ENCODE measurements around the gene AKR1C8. TPM values are rescaled to one million over a fixed set of nuclear protein-coding genes. Genes with fewer than 3 reads are reported as not detected.

AKR1C8 gene
- total and polyA plus RNA-seq, 2 of the 13 experiments (the other 11 are each of a cell fraction or from before 2014, with no cell fraction given), result 0.12 TPM; not detected in 1

- TF ChIP-seq MXD4 (CRISPR knock-in tag; IDR thresholded peaks at IDR 0.05), result no peak
- TF ChIP-seq, protein P1, sequence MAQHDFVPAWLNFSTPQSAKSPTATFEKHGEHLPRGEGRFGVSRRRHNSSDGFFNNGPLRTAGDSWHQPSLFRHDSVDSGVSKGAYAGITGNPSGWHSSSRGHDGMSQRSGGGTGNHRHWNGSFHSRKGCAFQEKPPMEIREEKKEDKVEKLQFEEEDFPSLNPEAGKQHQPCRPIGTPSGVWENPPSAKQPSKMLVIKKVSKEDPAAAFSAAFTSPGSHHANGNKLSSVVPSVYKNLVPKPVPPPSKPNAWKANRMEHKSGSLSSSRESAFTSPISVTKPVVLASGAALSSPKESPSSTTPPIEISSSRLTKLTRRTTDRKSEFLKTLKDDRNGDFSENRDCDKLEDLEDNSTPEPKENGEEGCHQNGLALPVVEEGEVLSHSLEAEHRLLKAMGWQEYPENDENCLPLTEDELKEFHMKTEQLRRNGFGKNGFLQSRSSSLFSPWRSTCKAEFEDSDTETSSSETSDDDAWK (CRISPR knock-in tag; IDR thresholded peaks at IDR 0.05), result no peak
- TF ChIP-seq KDM1A (CRISPR knock-in tag; IDR thresholded peaks at IDR 0.05), result no peak
- no peak for TF ChIP-seq PHF5A (CRISPR knock-in tag; IDR thresholded peaks at IDR 0.05; ENCODE audit: low read depth, unreplicated experiment)
- no peak for TF ChIP-seq AKNA (CRISPR knock-in tag; IDR thresholded peaks at IDR 0.05; ENCODE audit: borderline replicate concordance)
- TF ChIP-seq, protein P2, sequence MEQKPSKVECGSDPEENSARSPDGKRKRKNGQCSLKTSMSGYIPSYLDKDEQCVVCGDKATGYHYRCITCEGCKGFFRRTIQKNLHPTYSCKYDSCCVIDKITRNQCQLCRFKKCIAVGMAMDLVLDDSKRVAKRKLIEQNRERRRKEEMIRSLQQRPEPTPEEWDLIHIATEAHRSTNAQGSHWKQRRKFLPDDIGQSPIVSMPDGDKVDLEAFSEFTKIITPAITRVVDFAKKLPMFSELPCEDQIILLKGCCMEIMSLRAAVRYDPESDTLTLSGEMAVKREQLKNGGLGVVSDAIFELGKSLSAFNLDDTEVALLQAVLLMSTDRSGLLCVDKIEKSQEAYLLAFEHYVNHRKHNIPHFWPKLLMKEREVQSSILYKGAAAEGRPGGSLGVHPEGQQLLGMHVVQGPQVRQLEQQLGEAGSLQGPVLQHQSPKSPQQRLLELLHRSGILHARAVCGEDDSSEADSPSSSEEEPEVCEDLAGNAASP (CRISPR knock-in tag; IDR thresholded peaks at IDR 0.05; ENCODE audit: borderline replicate concordance), result peak; percentile 80; the same call in 1 of the 2 replicates
- no peak for TF ChIP-seq NPAS2 (CRISPR knock-in tag; IDR thresholded peaks at IDR 0.05; ENCODE audit: borderline replicate concordance)
- TF ChIP-seq GRHL1 (CRISPR knock-in tag; conservative IDR thresholded peaks at IDR 0.05), result no peak
- TF ChIP-seq NFKBIZ (CRISPR knock-in tag; IDR thresholded peaks at IDR 0.05), result peak; percentile 56; the same call in 1 of the 2 replicates
- peak; percentile 89 for TF ChIP-seq PPARG (CRISPR knock-in tag; conservative IDR thresholded peaks at IDR 0.05)
- TF ChIP-seq SMARCE1 (IDR thresholded peaks at IDR 0.05; ENCODE audit: borderline replicate concordance), result no peak
- TF ChIP-seq ZNF205 (CRISPR knock-in tag; IDR thresholded peaks at IDR 0.05), result peak; percentile 93
- peak; percentile 53; the same call in 1 of the 2 replicates for TF ChIP-seq ZBTB43 (CRISPR knock-in tag; conservative IDR thresholded peaks at IDR 0.05)
- TF ChIP-seq ZFP37 (CRISPR knock-in tag; IDR thresholded peaks at IDR 0.05; ENCODE audit: borderline replicate concordance), result no peak
- peak; percentile 64; the same call in 1 of the 2 replicates for TF ChIP-seq ZBTB20 (CRISPR knock-in tag; IDR thresholded peaks at IDR 0.05; ENCODE audit: borderline replicate concordance, low read depth)
- TF ChIP-seq, protein P3, sequence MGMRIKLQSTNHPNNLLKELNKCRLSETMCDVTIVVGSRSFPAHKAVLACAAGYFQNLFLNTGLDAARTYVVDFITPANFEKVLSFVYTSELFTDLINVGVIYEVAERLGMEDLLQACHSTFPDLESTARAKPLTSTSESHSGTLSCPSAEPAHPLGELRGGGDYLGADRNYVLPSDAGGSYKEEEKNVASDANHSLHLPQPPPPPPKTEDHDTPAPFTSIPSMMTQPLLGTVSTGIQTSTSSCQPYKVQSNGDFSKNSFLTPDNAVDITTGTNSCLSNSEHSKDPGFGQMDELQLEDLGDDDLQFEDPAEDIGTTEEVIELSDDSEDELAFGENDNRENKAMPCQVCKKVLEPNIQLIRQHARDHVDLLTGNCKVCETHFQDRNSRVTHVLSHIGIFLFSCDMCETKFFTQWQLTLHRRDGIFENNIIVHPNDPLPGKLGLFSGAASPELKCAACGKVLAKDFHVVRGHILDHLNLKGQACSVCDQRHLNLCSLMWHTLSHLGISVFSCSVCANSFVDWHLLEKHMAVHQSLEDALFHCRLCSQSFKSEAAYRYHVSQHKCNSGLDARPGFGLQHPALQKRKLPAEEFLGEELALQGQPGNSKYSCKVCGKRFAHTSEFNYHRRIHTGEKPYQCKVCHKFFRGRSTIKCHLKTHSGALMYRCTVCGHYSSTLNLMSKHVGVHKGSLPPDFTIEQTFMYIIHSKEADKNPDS (CRISPR knock-in tag; IDR thresholded peaks at IDR 0.05), result no peak
These were observed 36.8 kb downstream of the AKR1C8 start (continued) for GRCh38 chr10:5147981-5148677.

All from HepG2 (cell line).